Measurements from ENCODE around the gene GAGE12G. TPM values are rescaled to one million over a fixed set of nuclear protein-coding genes. Genes with fewer than 3 reads are reported as not detected.
"Not testable (repeated sequence)": the region's sequence is repeated elsewhere in the genome, so short reads cannot be mapped to it uniquely, and the experiment has no call there.

The GAGE12G gene
- polyA plus RNA-seq (ENCODE audit: low read depth in 6 of 6) = not detected

GRCh38 chrX:49570100-49570499 is at the start of gene GAGE12G:
Gene GAGE12G (plus strand): TSS chrX:49570400. CDS start chrX:49571555, 1,155 bp downstream.
- H3K27me3 Mint-ChIP-seq; H3K4me1 Mint-ChIP-seq; H3K4me3 Mint-ChIP-seq; ATAC-seq (ENCODE audit: low read depth in 2 of 2); H3K36me3 Mint-ChIP-seq; H3K9me3 Mint-ChIP-seq; H3K27ac Mint-ChIP-seq; DNase-seq: not testable (repeated sequence)

- H3K27me3 Mint-ChIP-seq; H3K36me3 Mint-ChIP-seq; DNase-seq; H3K4me3 Mint-ChIP-seq; H3K9me3 Mint-ChIP-seq; H3K4me1 Mint-ChIP-seq; H3K27ac Mint-ChIP-seq; ATAC-seq (ENCODE audit: low read depth in 2 of 2): not testable (repeated sequence)
These were observed 38.3 kb upstream of the GAGE12G start, which contains the start of gene GAGE12C for GRCh38 chrX:49531877-49532276. Gene GAGE12C (plus strand): TSS chrX:49532177. CDS start chrX:49533332, 1,155 bp downstream.

- H3K27me3 Mint-ChIP-seq; H3K4me3 Mint-ChIP-seq; H3K36me3 Mint-ChIP-seq; H3K4me1 Mint-ChIP-seq; ATAC-seq (ENCODE audit: low read depth in 2 of 2); H3K27ac Mint-ChIP-seq; DNase-seq; H3K9me3 Mint-ChIP-seq: not testable (repeated sequence)
These were observed 28.8 kb upstream of the GAGE12G start, which contains the start of gene GAGE12D for GRCh38 chrX:49541433-49541832. Gene GAGE12D (plus strand): TSS chrX:49541733. CDS start chrX:49542888, 1,155 bp downstream.

- not testable (repeated sequence) for H3K27me3 Mint-ChIP-seq; ATAC-seq (ENCODE audit: low read depth in 2 of 2)
These were observed 19.2 kb upstream of the GAGE12G start, which contains the start of gene GAGE12E for GRCh38 chrX:49550989-49551388. Gene GAGE12E (plus strand): TSS chrX:49551289. CDS start chrX:49552444, 1,155 bp downstream.

GRCh38 chrX:49560542-49560941 is 9.7 kb upstream of the GAGE12G start, which contains the start of gene GAGE12F:
Gene GAGE12F (plus strand): TSS chrX:49560842. CDS start chrX:49561997, 1,155 bp downstream.
- not testable (repeated sequence) for H3K4me1 Mint-ChIP-seq; ATAC-seq (ENCODE audit: low read depth in 2 of 2); H3K36me3 Mint-ChIP-seq; DNase-seq; H3K4me3 Mint-ChIP-seq; H3K27ac Mint-ChIP-seq; H3K27me3 Mint-ChIP-seq; H3K9me3 Mint-ChIP-seq

More at GRCh38 chrX:49550989-49551388, 19.2 kb upstream of the GAGE12G start, which contains the start of gene GAGE12E:
- DNase-seq, H3K36me3 Mint-ChIP-seq, H3K4me3 Mint-ChIP-seq, H3K4me1 Mint-ChIP-seq, H3K9me3 Mint-ChIP-seq, H3K27ac Mint-ChIP-seq: not testable (repeated sequence)

GRCh38 chrX:49568728-49569127 is 1.5 kb upstream of the GAGE12G start:
- not testable (repeated sequence) for H3K4me3 Mint-ChIP-seq; H3K4me1 Mint-ChIP-seq; H3K27ac Mint-ChIP-seq; ATAC-seq (ENCODE audit: low read depth in 2 of 2); H3K36me3 Mint-ChIP-seq; H3K27me3 Mint-ChIP-seq; H3K9me3 Mint-ChIP-seq; DNase-seq

GRCh38 chrX:49569152-49569551 is 1.0 kb upstream of the GAGE12G start:
- not testable (repeated sequence) for H3K4me1 Mint-ChIP-seq; ATAC-seq (ENCODE audit: low read depth in 2 of 2); DNase-seq; H3K27ac Mint-ChIP-seq; H3K9me3 Mint-ChIP-seq; H3K27me3 Mint-ChIP-seq; H3K4me3 Mint-ChIP-seq; H3K36me3 Mint-ChIP-seq

- H3K36me3 Mint-ChIP-seq; H3K27me3 Mint-ChIP-seq; H3K9me3 Mint-ChIP-seq; ATAC-seq (ENCODE audit: low read depth in 2 of 2); H3K4me3 Mint-ChIP-seq; DNase-seq; H3K27ac Mint-ChIP-seq; H3K4me1 Mint-ChIP-seq: not testable (repeated sequence)
These were observed 9.4 kb downstream of the GAGE12G start, which contains the start of gene GAGE12H for GRCh38 chrX:49579649-49580048. Gene GAGE12H (plus strand): TSS chrX:49579949. CDS start chrX:49581104, 1,155 bp downstream.

- H3K9me3 Mint-ChIP-seq; DNase-seq; H3K4me1 Mint-ChIP-seq; H3K27me3 Mint-ChIP-seq; ATAC-seq (ENCODE audit: low read depth in 2 of 2); H3K36me3 Mint-ChIP-seq; H3K27ac Mint-ChIP-seq; H3K4me3 Mint-ChIP-seq: not testable (repeated sequence)
These were observed 19.0 kb downstream of the GAGE12G start, which contains the start of gene GAGE2A for GRCh38 chrX:49589196-49589595. Gene GAGE2A (plus strand): TSS chrX:49589496. CDS start chrX:49590651, 1,155 bp downstream.

GRCh38 chrX:49589769-49590478 is 19.7 kb downstream of the GAGE12G start:
- H3K9me3 Mint-ChIP-seq; H3K4me3 Mint-ChIP-seq; H3K36me3 Mint-ChIP-seq; H3K4me1 Mint-ChIP-seq; ATAC-seq (ENCODE audit: low read depth in 2 of 2); H3K27me3 Mint-ChIP-seq; H3K27ac Mint-ChIP-seq: not testable (repeated sequence)
- peak; percentile 6 for DNase-seq

- DNase-seq; ATAC-seq (ENCODE audit: low read depth in 2 of 2): not testable (repeated sequence)
These were observed 20.3 kb downstream of the GAGE12G start for GRCh38 chrX:49590488-49590887.

GRCh38 chrX:49598720-49599119 is 28.5 kb downstream of the GAGE12G start, which contains the start of gene GAGE1:
Gene GAGE1 (plus strand): TSS chrX:49599020. CDS start chrX:49600175, 1,155 bp downstream.
- H3K36me3 Mint-ChIP-seq; H3K4me1 Mint-ChIP-seq; H3K27me3 Mint-ChIP-seq; H3K27ac Mint-ChIP-seq; ATAC-seq (ENCODE audit: low read depth in 2 of 2); DNase-seq; H3K9me3 Mint-ChIP-seq; H3K4me3 Mint-ChIP-seq: not testable (repeated sequence)

More at GRCh38 chrX:49590488-49590887, 20.3 kb downstream of the GAGE12G start:
- not testable (repeated sequence) for H3K4me1 Mint-ChIP-seq, H3K36me3 Mint-ChIP-seq, H3K9me3 Mint-ChIP-seq, H3K27ac Mint-ChIP-seq, H3K4me3 Mint-ChIP-seq, H3K27me3 Mint-ChIP-seq

- no peak for ATAC-seq (ENCODE audit: low read depth in 2 of 2)
- H3K27me3 Mint-ChIP-seq = peaks cover 0 to 14% (median 3%) of the 10 kb centered on the region in 3 donors
- no peaks in the 10 kb centered on the region for H3K4me1 Mint-ChIP-seq
- DNase-seq = no peak
- no peak overlapping the region for H3K4me3 Mint-ChIP-seq
- H3K36me3 Mint-ChIP-seq = no peaks in the 10 kb centered on the region
- no peak overlapping the region for H3K27ac Mint-ChIP-seq
- peaks cover 0 to 4% (median 0%) of the 10 kb centered on the region in 7 donors for H3K9me3 Mint-ChIP-seq
These were observed 40.6 kb downstream of the GAGE12G start for GRCh38 chrX:49610718-49611310.

- ATAC-seq (ENCODE audit: low read depth in 2 of 2) (no peak), DNase-seq (no peak)
- no peak overlapping the region for H3K27ac Mint-ChIP-seq
- no peaks in the 10 kb centered on the region for H3K4me1 Mint-ChIP-seq
- peaks cover 0 to 7% (median 3%) of the 10 kb centered on the region in 7 donors for H3K9me3 Mint-ChIP-seq
- H3K27me3 Mint-ChIP-seq = peaks cover 0 to 6% (median 0%) of the 10 kb centered on the region in 3 donors
- H3K4me3 Mint-ChIP-seq = no peak overlapping the region
- no peaks in the 10 kb centered on the region for H3K36me3 Mint-ChIP-seq
These were observed 48.4 kb downstream of the GAGE12G start for GRCh38 chrX:49618574-49618973.

Measured in naive B cell (primary cell).